Activated CD4-positive, alpha-beta T cell treated with anti-CD3 and anti-CD28 coated beads, Interleukin-10, Interleukin-2, amounts not matched to agents 100 ng/mL and 50 ng/mL, durations not matched to agents 16 hours and 8 hours (primary cell): ENCODE data around the gene TMPRSS9.
A peak's percentile ranks its signal among the peaks of the same experiment; 100 is the strongest.

Experiments
- DNase-seq: peaks from one replicate; pipeline ENCODE4 v3.0.0-alpha.2; 2020

Gene TMPRSS9

GRCh38 chr19:2423915-2424685, 64.0 kb downstream of the TMPRSS9 start:
- no peak for DNase-seq

GRCh38 chr19:2424686-2425621, 64.9 kb downstream of the TMPRSS9 start:
- DNase-seq, result no peak

- no peak for DNase-seq
These were observed 65.8 kb downstream of the TMPRSS9 start for GRCh38 chr19:2425622-2426581.

GRCh38 chr19:2426611-2427428, 66.8 kb downstream of the TMPRSS9 start:
- peak; percentile 65 for DNase-seq

GRCh38 chr19:2427429-2428320, 67.6 kb downstream of the TMPRSS9 start, which contains the start of gene TIMM13:
TIMM13 (minus strand) TSS chr19:2427586; CDS start chr19:2427533, 53 bp downstream.
- DNase-seq, result peak; percentile 97

- DNase-seq, result no peak
These were observed 68.2 kb downstream of the TMPRSS9 start for GRCh38 chr19:2428321-2428690.

- DNase-seq, result no peak
These were observed 69.0 kb downstream of the TMPRSS9 start for GRCh38 chr19:2428756-2429711.

- DNase-seq, result no peak
These were observed 70.0 kb downstream of the TMPRSS9 start for GRCh38 chr19:2429917-2430535.

GRCh38 chr19:2431318-2432055, 71.4 kb downstream of the TMPRSS9 start:
- no peak for DNase-seq

GRCh38 chr19:2432131-2432848, 72.2 kb downstream of the TMPRSS9 start:
- DNase-seq, result no peak

GRCh38 chr19:2433854-2434253, 73.8 kb downstream of the TMPRSS9 start:
- no peak for DNase-seq

GRCh38 chr19:2434267-2434666, 74.2 kb downstream of the TMPRSS9 start:
- no peak for DNase-seq

GRCh38 chr19:2434721-2435265, 74.7 kb downstream of the TMPRSS9 start:
- no peak for DNase-seq

GRCh38 chr19:2436384-2436783, 76.3 kb downstream of the TMPRSS9 start:
- no peak for DNase-seq

- no peak for DNase-seq
These were observed 76.9 kb downstream of the TMPRSS9 start for GRCh38 chr19:2436926-2437325.

GRCh38 chr19:2438178-2438577, 78.1 kb downstream of the TMPRSS9 start:
- no peak for DNase-seq

- DNase-seq, result no peak
These were observed 80.5 kb downstream of the TMPRSS9 start for GRCh38 chr19:2440515-2440914.
